ENCODE measurements around the gene CLDN1.

CLDN1 gene

DNA sequence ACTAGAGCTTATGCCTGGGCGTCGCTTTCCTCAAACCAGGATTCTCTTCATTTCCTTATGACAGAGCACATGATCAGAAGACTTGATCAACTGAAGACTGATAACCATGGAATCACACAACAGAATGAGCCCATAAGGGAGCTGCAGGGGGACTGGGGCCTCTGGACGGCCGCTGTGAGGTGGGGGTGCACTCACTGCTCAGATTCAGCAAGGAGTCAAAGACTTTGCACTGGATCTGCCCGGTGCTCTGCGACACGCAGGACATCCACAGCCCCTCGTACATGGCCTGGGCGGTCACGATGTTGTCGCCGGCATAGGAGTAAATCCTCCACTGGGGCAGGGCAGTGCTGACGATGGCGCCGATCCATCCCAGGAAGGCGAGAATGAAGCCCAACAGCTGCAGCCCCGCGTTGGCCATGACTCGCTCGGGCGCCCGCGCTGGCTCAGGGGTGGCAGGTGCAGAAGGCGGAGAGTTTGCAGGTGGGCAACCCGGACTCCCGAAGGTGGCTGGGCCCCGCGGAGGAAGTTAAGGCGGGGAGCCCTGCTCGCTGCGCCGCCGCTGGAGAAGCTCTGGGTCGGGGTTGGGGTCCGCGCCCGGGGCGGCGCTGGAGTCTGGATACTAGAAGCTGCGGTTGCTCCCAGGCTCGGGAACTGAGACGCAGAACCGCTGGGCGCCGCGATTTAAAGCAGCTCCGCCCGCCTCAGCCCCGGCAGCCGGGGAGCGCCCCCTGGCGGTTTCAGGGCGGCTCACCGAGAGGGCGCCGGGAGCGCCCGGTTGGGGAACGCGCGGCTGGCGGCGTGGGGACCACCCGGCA is at the start of gene CLDN1:
CLDN1 (minus strand) TSS at position 658 of the 815 bp plus-strand sequence; CDS start at position 418, 240 bp downstream.
- DNase-seq, result peak; percentile 73 to 82

- no peak for DNase-seq
Observed at GRCh38 chr3:190371152-190371551, 48.9 kb upstream of the CLDN1 start.

DNA sequence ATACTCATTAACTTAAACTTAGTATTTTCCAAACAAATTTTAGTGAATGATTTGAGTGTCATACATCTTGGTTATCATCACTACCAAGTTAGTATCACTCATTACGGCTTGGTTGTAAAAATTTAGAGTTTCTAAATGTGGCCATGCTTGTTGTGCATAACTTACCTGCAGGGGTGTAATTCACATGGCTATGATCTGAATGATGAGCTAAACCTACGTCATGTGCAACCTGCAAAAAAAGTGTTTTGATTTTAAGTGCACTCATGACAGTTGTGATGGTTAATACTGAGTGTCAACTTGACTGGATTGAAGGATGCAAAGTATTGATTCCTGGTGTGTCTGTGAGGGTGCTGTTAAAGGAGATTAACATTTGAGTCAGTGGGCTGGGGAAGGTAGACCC is 48.1 kb upstream of the CLDN1 start:
- no peak for DNase-seq

DNA sequence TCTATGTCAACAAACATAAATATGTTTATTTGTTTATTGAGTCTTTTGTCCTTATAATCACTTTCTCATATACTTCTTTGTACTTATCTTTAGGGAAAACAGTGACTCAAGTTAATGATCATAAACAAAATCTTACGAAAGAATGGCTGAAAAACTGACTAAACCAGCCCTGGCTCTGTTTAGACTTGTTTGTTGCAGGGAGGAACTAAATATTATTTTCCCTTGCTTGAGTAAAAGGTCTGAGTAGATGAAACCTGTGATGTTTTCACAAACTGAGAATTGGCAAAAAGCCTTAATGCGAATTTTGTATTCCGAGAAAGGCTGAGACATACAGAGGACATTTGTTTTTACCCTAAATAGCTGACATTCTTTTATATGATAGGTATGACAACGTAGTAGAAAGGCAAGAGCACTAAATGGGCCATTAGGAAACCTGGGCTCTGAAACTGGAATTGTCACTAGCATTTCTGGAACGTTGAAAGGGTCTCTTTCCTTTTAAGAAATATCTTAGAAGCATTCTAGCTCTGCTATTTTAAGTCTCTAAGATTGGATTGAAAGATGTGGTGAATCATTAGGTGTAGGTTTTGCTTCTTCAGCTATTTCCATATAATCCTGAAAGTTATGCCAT is 47.5 kb upstream of the CLDN1 start:
- no peak for DNase-seq

GRCh38 chr3:190368881-190369280 is 46.6 kb upstream of the CLDN1 start:
- no peak for DNase-seq

- DNase-seq, result no peak
Observed at GRCh38 chr3:190366133-190366532, 43.9 kb upstream of the CLDN1 start.

GRCh38 chr3:190362258-190362657 is 40.0 kb upstream of the CLDN1 start:
- DNase-seq, result no peak

- no peak for DNase-seq
Observed at GRCh38 chr3:190361791-190362190, 39.5 kb upstream of the CLDN1 start.

- no peak for DNase-seq
Observed at GRCh38 chr3:190360228-190360627, 38.0 kb upstream of the CLDN1 start.

- no peak for DNase-seq
Observed at GRCh38 chr3:190359813-190360212, 37.6 kb upstream of the CLDN1 start.

GRCh38 chr3:190357468-190357867 is 35.2 kb upstream of the CLDN1 start:
- DNase-seq, result no peak

DNA sequence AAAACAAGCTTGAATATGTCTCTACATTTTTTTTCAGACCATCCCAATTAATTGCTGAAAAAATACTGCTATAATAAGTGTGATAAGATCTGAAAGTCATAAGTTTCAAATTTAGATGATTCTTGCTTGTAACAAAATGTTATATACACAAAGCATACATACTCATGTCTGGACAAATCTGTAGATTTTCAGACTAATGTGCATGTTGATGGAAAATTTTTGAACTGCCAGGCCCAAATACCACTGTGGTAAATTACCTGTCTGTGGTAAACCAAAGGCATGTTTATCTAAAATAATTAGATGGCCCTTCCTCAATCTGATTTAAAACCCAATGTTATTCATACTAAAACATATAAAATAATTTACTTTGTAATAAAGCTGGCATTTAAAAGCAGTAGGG is 34.0 kb upstream of the CLDN1 start:
- DNase-seq, result no peak

- no peak for DNase-seq
Observed at GRCh38 chr3:190352861-190353457, 30.7 kb upstream of the CLDN1 start.

GRCh38 chr3:190346541-190346940 is 24.3 kb upstream of the CLDN1 start:
- no peak for DNase-seq

- DNase-seq, result no peak
Observed at GRCh38 chr3:190345878-190346277, 23.6 kb upstream of the CLDN1 start.

DNA sequence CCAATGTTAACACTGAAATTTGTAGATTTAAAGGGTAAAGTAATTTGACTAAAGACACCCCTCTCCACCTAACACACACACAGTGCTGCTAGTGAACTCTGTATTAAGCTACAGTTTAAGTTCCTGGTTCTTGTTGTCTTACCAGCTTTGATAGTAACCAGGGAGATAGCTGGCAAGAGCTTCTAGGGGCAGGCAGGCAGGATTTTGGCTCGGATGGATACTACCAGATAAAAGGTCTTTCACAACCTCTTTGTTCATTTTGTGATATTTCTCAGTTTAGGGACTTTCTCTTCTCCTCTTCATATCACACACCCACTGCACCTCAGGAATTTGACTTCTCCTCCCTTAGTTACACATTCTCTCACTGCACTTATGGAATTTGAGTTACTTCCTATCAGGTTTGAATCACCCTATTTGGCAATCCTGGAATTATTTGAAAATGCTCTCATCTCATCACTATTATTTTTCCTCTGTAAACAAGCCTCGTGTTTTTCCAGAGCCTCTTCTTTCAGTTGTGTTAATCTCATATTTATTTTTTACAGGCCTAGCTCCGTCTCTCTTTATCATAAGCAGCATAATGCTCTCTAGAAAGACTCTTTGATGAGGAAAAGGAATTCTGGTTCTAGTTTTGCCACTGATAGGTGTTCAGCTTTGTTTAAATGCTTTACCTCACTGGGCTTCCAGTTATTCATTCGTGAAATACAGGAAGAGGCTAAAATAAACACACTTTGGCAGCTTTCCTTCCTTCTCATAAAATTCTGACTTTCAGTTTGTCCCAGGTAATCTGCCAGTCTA is 23.0 kb upstream of the CLDN1 start:
- DNase-seq, result no peak

DNA sequence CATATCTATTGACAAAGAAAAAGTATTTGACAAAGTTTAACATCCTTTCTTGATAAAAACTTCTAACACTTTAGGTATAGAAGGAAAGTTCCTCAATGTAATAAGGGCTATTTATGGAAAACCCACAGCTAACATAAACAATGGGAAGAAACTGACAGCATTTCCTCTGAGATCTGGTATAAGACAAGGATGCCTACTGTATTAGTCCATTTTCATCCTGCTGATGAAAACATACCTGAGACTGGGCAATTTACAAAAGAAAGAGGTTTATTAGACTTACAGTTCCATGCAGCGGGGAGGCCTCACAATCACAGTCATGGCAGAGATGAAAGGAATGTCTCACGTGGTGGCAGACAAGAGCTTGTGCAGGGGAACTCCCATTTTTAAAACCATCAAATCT is 17.8 kb upstream of the CLDN1 start:
- no peak for DNase-seq

DNA sequence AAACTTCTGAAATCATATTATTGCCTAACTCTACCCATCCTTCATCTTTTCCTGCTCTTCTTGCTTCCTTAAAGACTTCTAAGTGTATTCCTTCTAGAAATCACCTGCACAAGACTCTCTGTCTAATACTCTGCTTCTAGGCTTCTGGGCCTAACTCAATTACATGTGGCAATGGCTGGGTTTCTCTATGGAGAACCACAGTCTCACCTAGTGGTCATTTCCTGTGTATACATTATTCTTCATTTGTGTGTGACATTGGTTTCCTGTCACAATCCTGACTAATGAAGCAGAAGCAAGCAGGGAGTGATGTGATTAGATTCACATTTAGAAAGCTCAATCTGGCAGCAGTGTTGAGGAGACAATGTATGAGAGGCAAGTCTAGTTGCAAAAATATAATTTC is 16.9 kb upstream of the CLDN1 start:
- DNase-seq, result peak in 1 of 2 experiments; percentile 20

DNA sequence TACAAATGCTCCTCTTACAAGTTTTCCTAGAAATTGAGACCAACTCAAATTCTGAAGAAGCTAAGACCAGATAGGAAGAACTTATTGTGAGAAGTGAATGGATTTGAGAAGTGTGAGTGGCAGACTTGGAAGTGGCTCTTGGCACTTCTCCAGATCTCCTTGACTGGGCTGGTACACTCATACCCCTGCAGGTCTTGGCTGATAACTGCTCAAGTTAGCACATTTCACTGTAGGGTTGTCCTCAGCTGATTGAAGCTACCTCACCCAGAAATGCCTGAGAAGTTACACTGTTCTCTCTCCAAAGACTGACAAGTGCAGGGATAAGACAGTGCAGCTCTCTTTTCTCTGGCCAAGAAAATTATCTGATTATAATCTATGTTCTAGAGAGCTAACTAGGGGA is 16.5 kb upstream of the CLDN1 start:
- DNase-seq, result no peak

GRCh38 chr3:190337301-190337700 is 15.1 kb upstream of the CLDN1 start:
- no peak for DNase-seq

DNA sequence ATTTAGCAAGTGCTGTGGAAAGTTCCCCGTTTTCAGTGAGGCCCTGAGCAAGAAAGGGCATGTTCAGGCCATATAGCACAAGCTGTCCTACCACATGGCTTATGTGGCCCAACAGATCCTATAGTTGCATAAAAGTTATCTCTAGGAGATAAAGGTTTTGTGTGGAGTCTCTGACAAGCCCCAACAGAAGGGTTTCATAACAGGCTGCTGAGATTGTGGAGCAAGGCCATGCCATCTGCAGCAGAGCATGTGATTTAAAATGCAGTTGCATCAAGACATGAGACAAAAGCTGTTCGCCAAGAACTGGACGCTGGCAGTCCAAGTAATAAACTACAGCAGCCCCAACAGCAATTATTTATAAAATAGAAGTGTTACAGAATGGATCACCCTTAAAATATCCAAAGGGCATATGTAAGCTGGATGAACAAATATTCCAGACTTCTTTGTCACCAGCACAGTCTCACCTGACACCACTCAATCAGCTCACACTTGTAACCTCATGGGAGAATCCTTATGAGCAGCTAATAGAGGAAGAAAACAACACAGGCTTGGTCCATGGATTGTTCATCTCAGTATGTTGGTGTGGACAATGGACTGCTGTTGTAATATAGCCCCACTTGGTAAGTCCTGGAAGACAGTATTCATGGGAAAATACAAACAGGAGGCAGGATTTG is 14.4 kb upstream of the CLDN1 start:
- DNase-seq, result no peak

DNA sequence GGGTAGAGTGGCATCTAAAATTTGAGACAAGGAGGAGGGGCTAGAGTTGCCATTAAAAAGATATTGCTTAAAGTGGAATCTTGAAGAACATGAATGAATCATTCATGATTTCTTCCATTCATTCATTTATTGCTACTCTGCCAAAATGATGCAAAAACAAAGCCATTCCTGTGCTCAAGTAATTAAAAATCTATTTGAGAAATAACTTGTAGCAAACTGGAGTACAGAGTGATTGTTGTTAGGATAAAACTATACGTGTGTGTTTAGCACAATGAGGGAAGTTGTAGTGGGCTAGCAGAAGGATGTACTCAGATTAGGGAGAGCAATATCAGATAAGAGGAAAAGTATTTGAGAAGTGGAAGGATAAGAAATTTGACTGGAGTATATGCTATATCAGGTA is 11.7 kb upstream of the CLDN1 start:
- no peak for DNase-seq
